HepG2 (cell line): ENCODE results near the gene SRSF4. TPM values are rescaled to one million over a fixed set of nuclear protein-coding genes. Genes with fewer than 3 reads are reported as not detected.

Experiments used
- AGO2 ChIP-seq: fragments of 200-400 bp; formaldehyde crosslinking; optimal IDR thresholded peaks from 2 replicates; pipeline ENCODE3; 2017; ENCODE audit warnings: mild to moderate bottlenecking, low read depth, low read length, moderate library complexity
- ASH2L ChIP-seq: fragments of 300-600, 200-600 bp; sonication (generic); IDR thresholded peaks from 2 replicates; pipeline ENCODE4 v1.7.0; 2017; ENCODE audit warnings: low read depth, mild to moderate bottlenecking, moderate library complexity, mixed read lengths, low read length; ENCODE audit not compliant: insufficient read length
- ATF7 ChIP-seq, 2 experiments: fragments of 450-650 bp in 1 of 2; sonication (generic) in 1 of 2; formaldehyde crosslinking in 1 of 2; IDR thresholded peaks; 2 replicates each; pipeline versions ENCODE4 v1.4.0 to v1.6.1; 2016 to 2020; ENCODE audit warnings: antibody characterized with exemption in 1 of 2, mild to moderate bottlenecking in 1 of 2, missing genetic modification reagents in 1 of 2
- BHLHE40 ChIP-seq: IDR thresholded peaks from 2 replicates; pipeline ENCODE4 v1.6.1; 2011; ENCODE audit warnings: low read length, improper control_type of control experiment
- CCDC6 ChIP-seq: sonication (generic); formaldehyde crosslinking; IDR thresholded peaks from 2 replicates; pipeline ENCODE4 v1.8.1; 2022; ENCODE audit warnings: mild to moderate bottlenecking, missing genetic modification reagents, moderate library complexity
- CEBPB ChIP-seq: IDR thresholded peaks from 2 replicates; pipeline ENCODE4 v1.6.1; 2011; ENCODE audit warnings: low read depth, low read length, improper control_type of control experiment, borderline replicate concordance
- CENPT ChIP-seq: sonication (generic); formaldehyde crosslinking; IDR thresholded peaks from 2 replicates; pipeline ENCODE4 v1.8.0; 2022; ENCODE audit warnings: low read depth, mild to moderate bottlenecking, moderate library complexity, missing genetic modification reagents
- HIVEP1 ChIP-seq: sonication (generic); formaldehyde crosslinking; IDR thresholded peaks from 2 replicates; pipeline ENCODE4 v1.4.0; 2020; ENCODE audit warnings: mild to moderate bottlenecking, missing genetic modification reagents
- KDM2A ChIP-seq: sonication (generic); formaldehyde crosslinking; IDR thresholded peaks from 2 replicates; pipeline ENCODE4 v1.4.0; 2020; ENCODE audit warnings: low read depth, missing genetic modification reagents, borderline replicate concordance
- KLF9 ChIP-seq: IDR thresholded peaks from 2 replicates; pipeline ENCODE4 v1.6.1; 2016; ENCODE audit warnings: low read depth
- MBD4 ChIP-seq: IDR thresholded peaks from 2 replicates; pipeline ENCODE4 v1.6.1; 2012; ENCODE audit warnings: low read length, inconsistent platforms, borderline replicate concordance
- RBM22 ChIP-seq: fragments of 200-400 bp; formaldehyde crosslinking; optimal IDR thresholded peaks from 2 replicates; pipeline ENCODE3; 2017; ENCODE audit warnings: mild to moderate bottlenecking, low read length, moderate library complexity
- SKIL ChIP-seq: sonication (generic); formaldehyde crosslinking; IDR thresholded peaks from 2 replicates; pipeline ENCODE4 v1.8.0; 2022; ENCODE audit warnings: missing genetic modification reagents, mild to moderate bottlenecking, moderate library complexity, borderline replicate concordance
- ZBTB21 ChIP-seq: sonication (generic); formaldehyde crosslinking; IDR thresholded peaks from 2 replicates; pipeline ENCODE4 v1.4.0; 2020; ENCODE audit warnings: missing genetic modification reagents
- ZFP36 ChIP-seq: fragments of 150-350 bp; IDR thresholded peaks from 2 replicates; pipeline ENCODE4 v1.6.1; 2018; ENCODE audit warnings: borderline replicate concordance, low read length, low read depth; ENCODE audit not compliant: partially characterized antibody
- ZFP90 ChIP-seq: sonication (generic); formaldehyde crosslinking; IDR thresholded peaks from 2 replicates; pipeline ENCODE4 v1.8.0; 2022; ENCODE audit warnings: missing genetic modification reagents, mild to moderate bottlenecking, inconsistent platforms, borderline replicate concordance
- ZNF230 ChIP-seq: sonication (generic); formaldehyde crosslinking; IDR thresholded peaks from 2 replicates; pipeline ENCODE4 v1.4.0; 2020; ENCODE audit warnings: mild to moderate bottlenecking, missing genetic modification reagents
- ZNF264 ChIP-seq: sonication (generic); formaldehyde crosslinking; IDR thresholded peaks from 2 replicates; pipeline ENCODE4 v1.4.0; 2020; ENCODE audit warnings: missing genetic modification reagents
- ZNF335 ChIP-seq: sonication (generic); formaldehyde crosslinking; IDR thresholded peaks from 2 replicates; pipeline ENCODE4 v1.4.0; 2020; ENCODE audit warnings: missing genetic modification reagents
- ZNF33B ChIP-seq: sonication (generic); formaldehyde crosslinking; IDR thresholded peaks from 2 replicates; pipeline ENCODE4 v1.5.1; 2020; ENCODE audit warnings: mild to moderate bottlenecking, missing genetic modification reagents
- ZNF441 ChIP-seq: sonication (generic); formaldehyde crosslinking; IDR thresholded peaks from 2 replicates; pipeline ENCODE4 v1.7.0; 2021; ENCODE audit warnings: missing genetic modification reagents, borderline replicate concordance
- ZNF496 ChIP-seq: sonication (generic); formaldehyde crosslinking; IDR thresholded peaks from 2 replicates; pipeline ENCODE4 v1.8.1; 2023; ENCODE audit warnings: mild to moderate bottlenecking, moderate library complexity, missing genetic modification reagents; ENCODE audit not compliant: insufficient replicate concordance
- ZNF605 ChIP-seq: sonication (generic); formaldehyde crosslinking; IDR thresholded peaks from 2 replicates; pipeline ENCODE4 v1.8.0; 2022; ENCODE audit warnings: mild to moderate bottlenecking, missing genetic modification reagents
- ZNF737 ChIP-seq: sonication (generic); formaldehyde crosslinking; IDR thresholded peaks from 2 replicates; pipeline ENCODE4 v1.5.0; 2020; ENCODE audit warnings: missing genetic modification reagents, mild to moderate bottlenecking, borderline replicate concordance
- ZNF749 ChIP-seq: sonication (generic); formaldehyde crosslinking; IDR thresholded peaks from 2 replicates; pipeline ENCODE4 v1.8.0; 2022; ENCODE audit warnings: mild to moderate bottlenecking, missing genetic modification reagents, moderate library complexity, borderline replicate concordance
- polyA plus RNA-seq, 8 experiments: library from polyadenylated mRNA; depleted of rRNA in 3 of 8; stranded (reverse) in 7 of 8; unstranded in 1 of 8; fragments of >200 nt; fragmentation: Illumina TruSeq in 4 of 8; extraction: Trizol in 4 of 8; gene quantifications; 2 replicates each; pipeline versions ENCODE4 v1.2.1 to v1.2.3, GENCODE V29; 2011 to 2016; ENCODE audit warnings: low read depth in 4 of 8, missing spikeins in 1 of 8, mixed read lengths in 1 of 8; ENCODE audit not compliant: insufficient read depth in 1 of 8
- total RNA-seq, 5 experiments: library from RNA; depleted of rRNA; stranded (reverse); fragments of >200 nt; fragmentation: Illumina TruSeq; extraction: Trizol; gene quantifications; 2 replicates each; pipeline ENCODE4 v1.2.3, GENCODE V29; 2016; ENCODE audit warnings: low read depth in 1 of 5
- TF ChIP-seq, protein P1 (sequence below), 2 experiments: sonication (generic) in 1 of 2; formaldehyde crosslinking in 1 of 2; IDR thresholded peaks; 2 replicates each; pipeline versions ENCODE4 v1.5.1 to v1.6.1; 2011 to 2020; ENCODE audit warnings: borderline replicate concordance in 1 of 2, low read depth in 1 of 2, low read length in 1 of 2, mild to moderate bottlenecking in 1 of 2, missing genetic modification reagents in 1 of 2, moderate library complexity in 1 of 2

Gene SRSF4
- total and polyA plus RNA-seq, 2 of the 13 experiments (the other 11 are each of a cell fraction or from before 2014, with no cell fraction given) = 37.7 to 50.9 TPM

GRCh38 chr1:29230553-29231378 is 49.1 kb upstream of the SRSF4 start, which contains the start of gene MECR (continued):
- TF ChIP-seq HIVEP1 (CRISPR knock-in tag) = 0 out of 2 replicates have a peak, but pooled peaks have one; percentile 32
- TF ChIP-seq BHLHE40 = no peak
- TF ChIP-seq MBD4 = no peak
- TF ChIP-seq ZNF605 = peak; percentile 19; the same call in 1 of the 2 replicates
- peak; percentile 85 for TF ChIP-seq KDM2A
- TF ChIP-seq ZNF749 (CRISPR knock-in tag) = no peak
- TF ChIP-seq ATF7 (IDR thresholded peaks at IDR 0.05) = no peak
- TF ChIP-seq ATF7 (CRISPR knock-in tag; IDR thresholded peaks at IDR 0.05) = no peak
- no peak for TF ChIP-seq ZNF496 (CRISPR knock-in tag)
- no peak for TF ChIP-seq SKIL (CRISPR knock-in tag)
- TF ChIP-seq ASH2L = peak; percentile 83
- TF ChIP-seq AGO2 = peak; percentile 40
- TF ChIP-seq CENPT (CRISPR knock-in tag) = no peak
- TF ChIP-seq ZNF335 (CRISPR knock-in tag) = no peak
- no peak for TF ChIP-seq ZFP36
- no peak for TF ChIP-seq CEBPB
- TF ChIP-seq KLF9 (CRISPR knock-in tag) = 0 out of 2 replicates have a peak, but pooled peaks have one; percentile 43
- TF ChIP-seq ZNF230 (CRISPR knock-in tag) = no peak
- no peak for TF ChIP-seq ZFP90 (CRISPR knock-in tag)
- TF ChIP-seq, protein P1, sequence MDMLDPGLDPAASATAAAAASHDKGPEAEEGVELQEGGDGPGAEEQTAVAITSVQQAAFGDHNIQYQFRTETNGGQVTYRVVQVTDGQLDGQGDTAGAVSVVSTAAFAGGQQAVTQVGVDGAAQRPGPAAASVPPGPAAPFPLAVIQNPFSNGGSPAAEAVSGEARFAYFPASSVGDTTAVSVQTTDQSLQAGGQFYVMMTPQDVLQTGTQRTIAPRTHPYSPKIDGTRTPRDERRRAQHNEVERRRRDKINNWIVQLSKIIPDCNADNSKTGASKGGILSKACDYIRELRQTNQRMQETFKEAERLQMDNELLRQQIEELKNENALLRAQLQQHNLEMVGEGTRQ (IDR thresholded peaks at IDR 0.05; ENCODE audit: low read depth, low read length) = no peak
- TF ChIP-seq, protein P1 (CRISPR knock-in tag; IDR thresholded peaks at IDR 0.05; ENCODE audit: borderline replicate concordance) = no peak
- no peak for TF ChIP-seq CCDC6 (CRISPR knock-in tag)
- TF ChIP-seq ZNF264 (CRISPR knock-in tag) = no peak
- TF ChIP-seq ZNF737 (CRISPR knock-in tag) = no peak
- TF ChIP-seq RBM22 = no peak
- TF ChIP-seq ZNF33B (CRISPR knock-in tag) = peak; percentile 70; the same call in 1 of the 2 replicates
- TF ChIP-seq ZNF441 = peak; percentile 74; the same call in 1 of the 2 replicates
- no peak for TF ChIP-seq ZBTB21 (CRISPR knock-in tag)
